GM12891 (cell line): ENCODE results near the gene GARIN3.

Experiments used
- DNase-seq: peaks from one replicate; pipeline ENCODE4 v3.0.0; 2011; ENCODE audit warnings: low spot score; ENCODE audit not compliant: insufficient read length
- FAIRE-seq: peaks from 2 replicates; lab custom pipeline; 2011; peaks lifted over from hg19 to GRCh38; lab: Jason Lieb, UNC
- PAX5 ChIP-seq: IDR thresholded peaks from 2 replicates; pipeline ENCODE4 v1.6.1; 2011; ENCODE audit warnings: low read length, moderate library complexity, mild to moderate bottlenecking; ENCODE audit not compliant: insufficient read depth, severe bottlenecking
- POLR2A ChIP-seq: IDR thresholded peaks from 2 replicates; pipeline ENCODE4 v1.6.1; 2011; ENCODE audit warnings: low read depth, low read length, control low read depth
- POLR2AphosphoS5 ChIP-seq: IDR thresholded peaks from 2 replicates; pipeline ENCODE4 v1.6.1; 2011; ENCODE audit warnings: low read depth, low read length, control low read depth
- POU2F2 ChIP-seq: IDR thresholded peaks from 2 replicates; pipeline ENCODE4 v1.6.1; 2011; ENCODE audit warnings: low read depth, mild to moderate bottlenecking, control low read depth, low read length, moderate library complexity
- SPI1 ChIP-seq: IDR thresholded peaks from 2 replicates; pipeline ENCODE4 v1.6.1; 2011; ENCODE audit warnings: low read depth, low read length, control low read depth
- TAF1 ChIP-seq: IDR thresholded peaks from 2 replicates; pipeline ENCODE4 v1.6.1; 2011; ENCODE audit warnings: low read depth, low read length, control low read depth

The GARIN3 gene

DNA sequence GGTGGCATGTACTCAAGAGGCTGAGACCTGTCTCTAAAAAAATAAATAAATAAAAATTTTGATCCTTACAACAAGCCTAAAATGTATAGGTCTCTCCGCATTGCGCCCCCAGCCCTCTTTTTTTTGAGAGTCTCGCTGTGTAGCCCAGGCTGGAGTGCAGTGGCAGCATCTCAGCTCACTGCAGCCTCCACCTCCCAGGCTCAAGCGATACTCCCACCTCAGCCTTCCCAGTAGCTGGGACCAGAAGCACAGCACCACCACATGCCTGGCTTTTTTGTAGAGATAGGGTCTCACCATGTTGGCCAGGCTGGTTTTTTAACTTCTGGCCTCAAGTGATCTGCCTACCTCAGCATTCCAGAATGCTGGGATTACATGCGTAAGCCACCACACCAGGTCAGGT lies 2.2 kb upstream of the GARIN3 start:
- TF ChIP-seq POLR2A (no peak), POU2F2 (no peak), SPI1 (no peak), TAF1 (no peak), PAX5 (no peak), POLR2AphosphoS5 (no peak)
- DNase-seq (no peak), FAIRE-seq (no peak)

- no peak for FAIRE-seq
- DNase-seq, result no peak
These were observed 1.2 kb upstream of the GARIN3 start for GRCh38 chr5:157167214-157167621.

DNA sequence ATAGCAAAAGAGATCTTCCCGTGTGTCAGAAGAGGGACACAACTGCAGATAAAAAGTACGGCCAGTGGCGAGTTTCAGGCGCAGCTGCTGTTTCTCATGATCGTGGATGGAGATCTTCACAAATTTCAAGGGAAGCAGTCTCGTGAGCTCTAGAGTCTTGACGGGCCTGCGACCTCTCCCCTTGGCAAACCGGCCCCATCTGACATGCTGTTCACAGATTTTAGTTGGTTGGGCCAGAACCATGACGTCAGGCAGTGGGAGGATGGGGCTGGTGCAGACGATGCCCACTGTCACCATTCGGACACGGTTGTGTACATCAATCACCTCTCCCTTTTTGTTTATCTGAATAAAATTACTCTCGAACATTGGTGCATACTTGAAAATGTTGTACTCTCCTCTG lies 396 bp downstream of the GARIN3 start:
- DNase-seq (no peak), FAIRE-seq (no peak)
- TF ChIP-seq SPI1 (no peak), POU2F2 (no peak), PAX5 (no peak), TAF1 (no peak), POLR2A (no peak)

More at GRCh38 chr5:157167214-157167621, 1.2 kb upstream of the GARIN3 start:
- TF ChIP-seq POLR2A (no peak), PAX5 (no peak), TAF1 (no peak), POLR2AphosphoS5 (no peak), POU2F2 (no peak), SPI1 (no peak)

DNA sequence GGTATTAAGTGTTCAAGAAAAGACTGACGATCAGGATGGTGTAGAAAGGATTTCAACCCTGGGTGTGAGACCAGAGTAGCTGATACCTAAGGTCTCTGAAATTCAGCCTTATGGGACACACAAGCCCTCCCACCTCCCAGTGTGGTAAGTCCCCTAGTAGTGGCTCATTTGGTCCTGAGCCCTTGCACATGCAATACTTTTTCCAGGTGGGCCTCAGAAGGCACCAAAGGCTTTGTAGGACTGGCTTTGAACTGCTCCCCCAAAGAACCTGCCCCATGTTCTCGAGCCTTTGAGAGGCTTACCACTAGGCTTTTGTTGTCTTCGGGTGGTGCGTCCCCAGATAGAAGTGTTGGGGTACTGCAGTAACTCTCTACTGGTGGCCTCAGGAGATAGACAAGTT lies 803 bp downstream of the GARIN3 start:
- DNase-seq (no peak), FAIRE-seq (no peak)
- TF ChIP-seq POLR2AphosphoS5, result no peak
- TF ChIP-seq POU2F2, result no peak
- no peak for TF ChIP-seq PAX5

DNA sequence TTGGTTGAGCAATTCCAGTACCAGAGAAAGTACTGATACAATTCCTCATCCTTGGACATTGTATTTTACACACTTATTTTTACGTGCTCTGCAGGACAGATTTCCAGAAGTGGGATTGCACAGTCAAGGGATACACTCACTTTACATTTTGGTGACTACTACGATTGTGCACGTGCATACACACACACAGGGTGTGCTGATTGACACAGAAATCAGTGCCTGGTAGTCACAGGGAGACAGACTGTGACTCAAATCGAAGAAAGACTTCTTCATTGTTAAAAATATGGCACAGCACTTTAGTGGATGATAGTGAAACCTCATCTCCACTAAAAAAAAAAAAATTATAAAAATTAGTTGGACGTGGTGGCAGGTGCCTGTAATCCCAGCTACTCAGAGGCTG lies 1.5 kb downstream of the GARIN3 start:
- no peak for DNase-seq
- TF ChIP-seq POU2F2 (no peak), POLR2A (no peak), TAF1 (no peak), POLR2AphosphoS5 (no peak), SPI1 (no peak), PAX5 (no peak)
- peak; percentile 31 for FAIRE-seq

GRCh38 chr5:157162919-157163510 lies 3.0 kb downstream of the GARIN3 start:
- FAIRE-seq, result no peak
- TF ChIP-seq POU2F2 (no peak), PAX5 (no peak), POLR2A (no peak)
- no peak for DNase-seq

GRCh38 chr5:157161996-157162395 lies 4.1 kb downstream of the GARIN3 start:
- DNase-seq, result no peak
- TF ChIP-seq POLR2A, result no peak
- TF ChIP-seq POLR2AphosphoS5, result no peak
- no peak for TF ChIP-seq TAF1
- no peak for TF ChIP-seq PAX5
- TF ChIP-seq POU2F2, result no peak
- no peak for TF ChIP-seq SPI1
- FAIRE-seq, result no peak

- TF ChIP-seq POLR2AphosphoS5, result no peak
- no peak for TF ChIP-seq POLR2A
- no peak for TF ChIP-seq PAX5
- no peak for TF ChIP-seq SPI1
- TF ChIP-seq POU2F2, result no peak
- no peak for TF ChIP-seq TAF1
- FAIRE-seq (no peak), DNase-seq (no peak)
These were observed 6.1 kb downstream of the GARIN3 start for GRCh38 chr5:157160001-157160400.

DNA sequence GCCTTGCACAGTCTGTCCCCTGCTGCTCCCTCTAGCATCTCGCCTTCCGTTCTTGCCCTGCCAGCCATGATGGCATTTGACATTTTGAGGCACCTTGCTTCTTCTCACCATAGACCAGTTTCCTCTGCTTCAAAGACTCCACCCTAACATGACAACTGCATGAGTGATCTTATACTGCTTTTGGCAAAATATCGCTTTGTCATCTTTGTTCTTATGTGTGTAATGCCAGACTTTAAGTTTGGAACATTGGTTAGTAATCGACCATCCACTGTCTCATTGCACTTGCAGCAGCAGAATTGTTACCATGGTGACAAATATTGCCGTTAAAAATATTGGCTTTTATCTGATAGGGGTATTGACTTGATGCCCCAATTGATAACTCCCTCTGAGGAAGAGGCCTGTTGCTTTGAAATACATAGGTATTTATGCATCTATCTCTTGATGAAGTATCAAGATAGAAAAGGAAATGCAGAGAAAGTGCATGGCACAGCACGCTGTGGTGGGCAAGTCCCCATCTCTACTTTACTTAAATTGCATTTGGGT lies 6.8 kb downstream of the GARIN3 start:
- TF ChIP-seq PAX5 (no peak), POU2F2 (no peak), POLR2A (no peak)
- peak; percentile 45 for FAIRE-seq
- no peak for DNase-seq

- no peak for FAIRE-seq
- no peak for DNase-seq
- TF ChIP-seq POLR2A (no peak), TAF1 (no peak), PAX5 (no peak), SPI1 (no peak), POLR2AphosphoS5 (no peak), POU2F2 (no peak)
These were observed 8.7 kb downstream of the GARIN3 start for GRCh38 chr5:157157293-157157891.

- FAIRE-seq (no peak), DNase-seq (no peak)
- no peak for TF ChIP-seq POLR2AphosphoS5
- no peak for TF ChIP-seq SPI1
- no peak for TF ChIP-seq TAF1
- no peak for TF ChIP-seq PAX5
- TF ChIP-seq POU2F2, result no peak
- no peak for TF ChIP-seq POLR2A
These were observed 10.8 kb downstream of the GARIN3 start for GRCh38 chr5:157155297-157155696.
